Myometrial cell (primary cell): ENCODE data around the gene AIDA. TPM values are rescaled to one million over a fixed set of nuclear protein-coding genes. Genes with fewer than 3 reads are reported as not detected.

Source experiments
- total RNA-seq: library from RNA; depleted of rRNA; stranded (reverse); fragments of >200 nt; gene quantifications from 2 replicates; pipeline ENCODE4 v1.2.3, GENCODE V29; 2015

AIDA gene, protein sequence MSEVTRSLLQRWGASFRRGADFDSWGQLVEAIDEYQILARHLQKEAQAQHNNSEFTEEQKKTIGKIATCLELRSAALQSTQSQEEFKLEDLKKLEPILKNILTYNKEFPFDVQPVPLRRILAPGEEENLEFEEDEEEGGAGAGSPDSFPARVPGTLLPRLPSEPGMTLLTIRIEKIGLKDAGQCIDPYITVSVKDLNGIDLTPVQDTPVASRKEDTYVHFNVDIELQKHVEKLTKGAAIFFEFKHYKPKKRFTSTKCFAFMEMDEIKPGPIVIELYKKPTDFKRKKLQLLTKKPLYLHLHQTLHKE
- 54.2 and 58.8 TPM in 2 replicates for total RNA-seq

DNA sequence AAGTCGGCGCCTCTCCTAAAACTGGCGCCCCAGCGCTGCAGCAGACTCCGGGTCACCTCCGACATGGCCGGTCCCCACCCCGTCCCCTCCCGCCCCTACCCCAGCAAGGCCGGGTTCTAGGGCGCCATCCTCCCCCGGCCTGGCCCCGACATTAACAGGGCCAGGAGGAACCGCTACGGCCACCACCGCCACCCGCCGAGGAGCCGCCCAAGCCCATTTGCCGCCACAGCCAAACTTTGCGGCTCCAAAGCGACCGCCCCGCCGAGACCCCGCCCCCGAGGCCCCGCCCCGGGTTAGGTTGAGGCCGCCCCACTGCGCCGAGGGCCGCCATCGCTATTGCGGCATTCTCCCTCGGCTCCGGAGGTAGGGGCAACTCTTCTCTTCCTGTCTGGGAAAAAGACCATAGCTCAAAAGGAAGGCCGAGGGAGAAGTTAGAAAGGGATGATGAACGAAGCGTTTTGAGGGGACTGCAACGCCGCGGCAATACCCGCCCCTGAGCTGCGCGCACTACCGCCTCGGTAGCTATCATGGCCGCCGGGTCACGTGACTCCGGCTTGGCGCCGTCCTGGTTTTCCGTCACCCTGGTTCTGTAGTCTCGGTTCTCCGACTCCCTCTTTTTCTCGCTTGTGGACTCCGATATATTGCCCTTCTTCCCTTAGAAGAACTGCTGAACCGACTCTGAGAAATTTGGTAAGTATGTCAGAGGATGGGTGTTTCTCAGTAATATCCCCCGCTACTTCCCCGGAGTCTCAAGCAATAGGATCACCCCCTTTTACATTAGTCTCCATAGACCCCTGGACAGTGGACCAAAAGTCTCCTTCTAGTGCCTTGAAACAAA is at the start of gene AIDA, which contains the start of gene BROX:
TSS of gene AIDA (minus strand) at position 239 of the 838 bp plus-strand sequence. CDS start at position 65, 174 bp downstream.
TSS of gene BROX (plus strand) at position 312 of the 838 bp plus-strand sequence. CDS start 3,136 bp downstream, outside the sequence.

GRCh38 chr1:222736972-222737371 is 24.7 kb upstream of the AIDA start, which contains the start of gene FAM177B:
Gene FAM177B (plus strand): TSS chr1:222737202. CDS start chr1:222746546, 9,344 bp downstream.

Other genes with a start within 250 kb of the AIDA start
- not detected in 2 replicates for gene HHIPL2, start 164.4 kb downstream of the AIDA start, total RNA-seq
- gene TAF1A, start 122.6 kb downstream of the AIDA start, total RNA-seq: 3.4 and 11.5 TPM in 2 replicates
- 14.7 and 26.8 TPM in 2 replicates for gene MIA3, start 94.4 kb downstream of the AIDA start, total RNA-seq
- gene BROX, start 73 bp upstream of the AIDA start, total RNA-seq: 45.0 and 56.9 TPM in 2 replicates
- not detected in 2 replicates for gene FAM177B, start 24.7 kb upstream of the AIDA start, total RNA-seq
- 4.3 and 6.6 TPM in 2 replicates for gene DISP1, start 102.5 kb upstream of the AIDA start, total RNA-seq